GM12892 (cell line): ENCODE results near the gene EML4.

Experiments used
- DNase-seq: peaks from one replicate; pipeline ENCODE4 v3.0.0; 2011; ENCODE audit not compliant: insufficient read length
- FAIRE-seq: peaks from 2 replicates; lab custom pipeline; 2011; peaks lifted over from hg19 to GRCh38; lab: Jason Lieb, UNC
- POLR2A ChIP-seq: IDR thresholded peaks from 2 replicates; pipeline ENCODE4 v1.6.1; 2011; ENCODE audit warnings: low read depth, low read length, control low read depth
- POLR2AphosphoS5 ChIP-seq: IDR thresholded peaks from 2 replicates; pipeline ENCODE4 v1.6.1; 2011; ENCODE audit warnings: low read depth, low read length, control low read depth
- TAF1 ChIP-seq: IDR thresholded peaks from 2 replicates; pipeline ENCODE4 v1.6.1; 2011; ENCODE audit warnings: low read depth, mild to moderate bottlenecking, control low read depth, low read length, borderline replicate concordance

The EML4 gene

DNA sequence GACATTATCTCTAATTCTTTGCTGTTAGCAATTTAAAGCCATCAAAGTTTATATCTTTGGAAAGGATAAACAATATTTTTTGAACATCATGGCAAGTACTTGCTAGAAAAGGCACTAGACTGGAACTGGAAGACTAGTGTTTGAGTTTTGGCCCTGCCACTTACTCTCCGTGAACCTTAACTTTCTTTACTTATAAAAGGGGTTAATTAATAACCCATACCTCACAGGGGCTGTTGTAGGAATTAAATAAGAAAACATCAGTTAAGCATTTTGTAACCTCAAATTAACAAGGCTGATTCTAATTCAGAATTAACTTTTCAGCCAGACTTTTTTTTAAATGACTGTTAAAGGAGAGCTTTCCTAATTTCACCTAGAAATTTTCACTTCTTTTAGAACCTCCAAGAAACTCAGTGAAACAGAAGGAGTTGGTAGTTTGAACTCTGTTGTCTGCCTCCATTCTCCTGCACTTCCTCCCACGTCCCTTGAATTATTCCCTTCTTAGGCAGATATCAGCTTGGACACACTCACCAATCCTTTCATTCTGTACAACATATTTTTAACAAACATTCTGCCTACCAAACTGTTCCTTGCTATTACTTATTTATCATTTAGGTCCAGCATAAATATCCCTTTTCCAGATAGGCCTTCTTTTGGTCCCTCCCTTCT is 112.4 kb downstream of the EML4 start:
- DNase-seq (no peak), FAIRE-seq (no peak)
- no peak for TF ChIP-seq POLR2A
- no peak for TF ChIP-seq TAF1
- no peak for TF ChIP-seq POLR2AphosphoS5

- DNase-seq (no peak), FAIRE-seq (no peak)
- TF ChIP-seq TAF1 (no peak), POLR2AphosphoS5 (no peak), POLR2A (no peak)
Measured at GRCh38 chr2:42284019-42284418, 114.9 kb downstream of the EML4 start.

GRCh38 chr2:42286268-42286946 is 117.3 kb downstream of the EML4 start:
- DNase-seq (no peak), FAIRE-seq (no peak)
- TF ChIP-seq TAF1 (no peak), POLR2AphosphoS5 (no peak), POLR2A (no peak)

GRCh38 chr2:42288811-42289210 is 119.7 kb downstream of the EML4 start:
- TF ChIP-seq TAF1 (no peak), POLR2AphosphoS5 (no peak), POLR2A (no peak)
- no peak for FAIRE-seq
- DNase-seq: no peak

GRCh38 chr2:42289222-42289621 is 120.1 kb downstream of the EML4 start:
- TF ChIP-seq POLR2AphosphoS5: no peak
- DNase-seq (no peak), FAIRE-seq (no peak)

GRCh38 chr2:42290005-42290404 is 120.9 kb downstream of the EML4 start:
- FAIRE-seq (no peak), DNase-seq (no peak)
- TF ChIP-seq TAF1: no peak
- TF ChIP-seq POLR2AphosphoS5: no peak
- no peak for TF ChIP-seq POLR2A

- DNase-seq (no peak), FAIRE-seq (no peak)
- TF ChIP-seq POLR2AphosphoS5 (no peak), TAF1 (no peak), POLR2A (no peak)
Measured at GRCh38 chr2:42293019-42293418, 123.9 kb downstream of the EML4 start.

- TF ChIP-seq TAF1 (no peak), POLR2A (no peak), POLR2AphosphoS5 (no peak)
- FAIRE-seq: peak; percentile 89
Measured at GRCh38 chr2:42296226-42296625, 127.1 kb downstream of the EML4 start.

DNA sequence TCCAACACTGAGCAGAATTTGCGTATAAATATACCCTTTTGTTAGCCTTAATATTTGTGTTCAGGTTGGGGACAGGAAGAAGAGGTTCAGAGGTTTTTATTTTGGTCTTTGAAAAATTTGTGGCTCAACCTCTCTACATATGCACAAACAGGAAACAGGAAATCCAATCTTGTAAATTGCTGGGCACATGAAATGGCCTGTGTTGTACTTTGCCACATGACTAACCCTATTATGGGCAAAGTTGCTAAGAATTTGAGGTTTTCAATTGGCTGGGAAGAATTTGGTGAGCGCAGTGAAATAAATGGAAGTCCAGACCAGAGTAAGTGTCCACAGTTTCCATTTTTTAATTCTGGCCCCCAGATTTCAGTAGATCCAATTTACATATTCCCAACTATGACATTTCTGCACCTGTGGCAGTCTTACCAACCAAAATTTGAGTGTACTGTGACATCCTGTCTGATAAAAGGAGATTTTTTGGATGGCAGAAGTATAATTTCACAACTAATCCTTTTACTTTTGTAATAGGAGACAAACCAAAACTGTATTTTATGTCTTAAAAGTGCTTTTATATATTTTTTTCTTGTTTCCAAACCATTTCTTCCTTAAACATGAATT is 128.3 kb downstream of the EML4 start:
- FAIRE-seq (no peak), DNase-seq (no peak)
- TF ChIP-seq TAF1: no peak
- TF ChIP-seq POLR2AphosphoS5: no peak
- TF ChIP-seq POLR2A: no peak

More at GRCh38 chr2:42296226-42296625, 127.1 kb downstream of the EML4 start:
- DNase-seq: no peak

GRCh38 chr2:42298132-42298531 is 129.0 kb downstream of the EML4 start:
- FAIRE-seq: no peak
- no peak for DNase-seq
- TF ChIP-seq POLR2A: no peak
- TF ChIP-seq POLR2AphosphoS5: no peak
- no peak for TF ChIP-seq TAF1

DNA sequence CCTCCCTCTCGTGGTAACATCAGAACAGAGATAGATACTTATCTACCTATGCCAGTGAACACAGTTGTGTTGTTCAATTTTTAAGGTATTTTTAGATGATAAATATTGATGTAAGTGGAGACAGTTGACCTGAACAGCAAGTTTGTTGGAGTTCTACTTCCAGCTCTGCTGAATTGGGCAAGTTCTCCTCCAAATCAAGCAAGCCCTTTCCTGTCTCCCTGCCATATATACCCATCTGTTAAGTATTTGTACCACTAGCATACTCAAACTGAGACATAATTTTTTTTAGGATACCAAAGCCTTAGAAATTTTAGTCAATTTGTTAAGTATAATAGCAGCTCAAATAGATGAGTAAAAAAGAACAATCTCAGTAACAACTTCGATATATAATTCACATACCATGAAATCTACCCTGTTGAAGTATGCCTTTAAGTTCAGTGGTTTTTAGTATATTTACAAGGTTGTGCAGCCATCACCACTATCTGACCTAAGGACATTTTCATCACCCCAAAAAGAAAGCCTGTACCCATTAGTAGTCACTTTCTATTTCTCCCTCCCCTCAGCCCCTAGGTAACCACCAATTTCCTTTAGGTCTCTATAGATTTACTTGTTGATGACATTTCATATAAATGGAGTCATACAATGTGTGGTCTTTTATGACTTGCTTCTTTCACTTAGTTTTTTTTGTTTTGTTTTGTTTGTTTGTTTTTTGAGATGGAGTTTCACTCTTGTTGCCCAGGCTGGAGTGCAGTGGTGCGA is 130.0 kb downstream of the EML4 start:
- TF ChIP-seq TAF1 (no peak), POLR2AphosphoS5 (no peak), POLR2A (no peak)
- FAIRE-seq (peak; percentile 17), DNase-seq (no peak)
